ENCODE data around the gene TMEM203.

The TMEM203 gene

DNA sequence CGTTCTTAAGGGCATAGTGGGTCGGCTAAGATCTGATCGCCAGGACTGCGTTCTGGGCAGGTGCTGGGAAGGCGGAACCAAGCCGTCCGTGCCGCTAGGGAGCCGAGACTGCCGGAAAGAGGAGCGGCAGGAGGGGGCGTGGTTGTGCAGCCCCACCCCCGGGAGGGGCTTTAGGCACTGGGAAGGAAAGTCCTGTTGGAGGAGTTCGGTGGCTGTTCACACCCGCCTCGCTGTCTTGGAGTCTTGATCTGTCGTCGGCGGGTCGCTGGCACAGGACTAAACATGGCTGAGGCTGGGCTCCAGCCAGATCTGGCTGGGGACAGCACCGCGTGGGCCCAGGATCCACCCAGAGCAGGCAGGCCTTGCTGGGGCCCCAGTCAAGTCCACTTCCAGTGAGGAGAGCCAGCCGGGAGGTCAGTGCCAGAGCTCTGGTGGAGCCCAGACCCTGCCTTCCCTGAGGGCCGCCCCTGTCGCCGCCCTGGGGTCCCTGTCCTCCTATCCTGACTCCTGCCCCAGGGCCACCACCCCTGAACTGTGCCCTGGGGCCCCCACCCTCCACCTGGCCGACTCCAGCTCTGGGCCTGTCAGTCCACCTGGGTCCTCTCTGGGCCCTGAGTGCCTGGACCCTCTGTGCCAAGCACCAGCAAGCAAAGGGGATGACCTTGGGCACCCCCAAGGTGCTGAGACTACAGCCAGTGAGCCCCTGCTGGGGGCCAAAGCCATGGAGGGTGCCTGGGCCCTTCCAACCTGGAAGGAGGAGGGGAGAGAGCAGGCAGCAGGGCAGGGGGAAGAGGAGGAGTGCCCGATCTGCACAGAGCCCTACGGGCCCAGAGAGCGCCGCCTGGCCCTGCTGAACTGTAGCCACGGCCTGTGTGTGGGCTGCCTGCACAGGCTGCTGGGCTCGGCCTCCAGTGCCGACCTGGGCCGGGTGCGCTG, 12.1 kb upstream of the TMEM203 start:
- DNase-seq, result no peak

- no peak for DNase-seq
These were observed 10.9 kb upstream of the TMEM203 start for GRCh38 chr9:137216188-137216965.

GRCh38 chr9:137215196-137215986, 9.9 kb upstream of the TMEM203 start:
- no peak for DNase-seq

- DNase-seq, result no peak
These were observed 9.2 kb upstream of the TMEM203 start for GRCh38 chr9:137214620-137215019.

- no peak for DNase-seq
These were observed 8.0 kb upstream of the TMEM203 start for GRCh38 chr9:137213160-137214060.

DNA sequence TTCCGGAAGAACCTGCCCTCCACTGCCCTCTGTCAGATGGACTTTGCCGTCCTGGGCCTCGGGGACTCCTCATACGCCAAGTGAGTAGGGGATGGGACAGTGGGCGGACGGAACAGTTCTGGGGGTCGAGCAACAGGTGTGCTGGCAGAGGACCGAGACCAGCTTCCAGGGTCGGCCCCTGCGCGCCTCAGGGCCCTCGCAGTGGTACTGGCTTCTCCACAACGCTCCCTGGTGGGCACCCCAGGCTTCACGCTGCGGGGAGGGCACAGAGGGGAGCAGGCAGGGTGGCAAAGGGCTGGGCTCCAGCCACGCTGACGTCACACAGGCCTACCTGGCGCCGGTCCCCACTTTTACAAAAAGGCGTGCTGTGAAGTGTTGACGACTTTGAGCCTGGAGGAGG, 7.1 kb upstream of the TMEM203 start:
- DNase-seq, result no peak

GRCh38 chr9:137211532-137211931, 6.1 kb upstream of the TMEM203 start:
- DNase-seq, result no peak

DNA sequence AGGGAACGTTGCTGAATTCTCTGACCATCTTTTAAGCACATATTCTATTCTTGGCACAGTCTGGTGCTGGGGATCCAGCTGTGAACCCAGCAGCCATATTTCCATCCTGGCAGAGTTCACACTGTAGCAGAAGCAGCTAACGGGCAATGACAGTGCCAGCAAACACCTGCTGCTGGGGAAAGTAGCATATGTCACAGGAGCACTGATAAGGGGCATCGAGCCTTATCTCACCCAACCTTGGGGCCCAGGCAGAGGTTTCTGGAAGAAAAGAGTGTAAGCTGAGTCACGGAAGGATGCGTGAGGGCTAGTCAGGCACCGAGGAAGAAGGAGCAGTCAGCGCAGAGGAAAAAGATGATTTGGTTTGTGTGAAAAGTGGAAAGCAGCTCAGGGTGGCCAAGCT, 1.2 kb upstream of the TMEM203 start:
- DNase-seq, result no peak

GRCh38 chr9:137204731-137205125, 720 bp downstream of the TMEM203 start:
- DNase-seq, result no peak

GRCh38 chr9:137202966-137203365, 2.5 kb downstream of the TMEM203 start:
- no peak for DNase-seq

DNA sequence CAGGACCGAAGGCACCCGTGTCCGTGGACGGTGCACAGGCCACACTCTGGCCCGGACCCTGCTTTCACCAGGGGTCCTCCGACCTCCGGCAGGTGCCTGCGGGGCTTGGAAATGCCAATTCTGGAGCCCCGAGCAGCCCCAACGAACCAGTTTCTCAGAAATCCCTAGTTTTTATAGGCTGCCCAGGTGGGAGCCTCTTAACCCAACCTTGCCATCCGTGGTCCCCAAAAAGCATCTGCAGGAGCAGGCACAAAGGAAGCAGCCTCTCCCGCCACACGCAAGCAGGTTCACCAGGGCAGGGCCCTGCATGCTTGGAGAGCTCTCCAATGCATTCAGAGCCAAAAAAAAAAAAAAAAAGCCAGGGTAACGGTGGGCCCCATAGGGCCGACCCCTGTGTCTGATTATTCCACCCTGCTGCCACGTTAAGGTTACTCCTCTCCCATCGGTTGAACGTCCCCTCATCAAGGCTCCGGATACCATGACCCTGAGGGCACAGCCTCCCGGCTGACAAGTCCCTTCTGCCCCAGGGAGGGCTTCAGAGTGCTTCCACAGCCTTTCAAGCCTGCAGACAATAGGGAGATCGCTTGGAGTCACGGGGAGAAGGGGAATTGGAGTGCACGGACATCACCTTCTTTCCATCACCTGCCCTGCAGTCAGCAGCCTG, 4.1 kb downstream of the TMEM203 start:
- no peak for DNase-seq

DNA sequence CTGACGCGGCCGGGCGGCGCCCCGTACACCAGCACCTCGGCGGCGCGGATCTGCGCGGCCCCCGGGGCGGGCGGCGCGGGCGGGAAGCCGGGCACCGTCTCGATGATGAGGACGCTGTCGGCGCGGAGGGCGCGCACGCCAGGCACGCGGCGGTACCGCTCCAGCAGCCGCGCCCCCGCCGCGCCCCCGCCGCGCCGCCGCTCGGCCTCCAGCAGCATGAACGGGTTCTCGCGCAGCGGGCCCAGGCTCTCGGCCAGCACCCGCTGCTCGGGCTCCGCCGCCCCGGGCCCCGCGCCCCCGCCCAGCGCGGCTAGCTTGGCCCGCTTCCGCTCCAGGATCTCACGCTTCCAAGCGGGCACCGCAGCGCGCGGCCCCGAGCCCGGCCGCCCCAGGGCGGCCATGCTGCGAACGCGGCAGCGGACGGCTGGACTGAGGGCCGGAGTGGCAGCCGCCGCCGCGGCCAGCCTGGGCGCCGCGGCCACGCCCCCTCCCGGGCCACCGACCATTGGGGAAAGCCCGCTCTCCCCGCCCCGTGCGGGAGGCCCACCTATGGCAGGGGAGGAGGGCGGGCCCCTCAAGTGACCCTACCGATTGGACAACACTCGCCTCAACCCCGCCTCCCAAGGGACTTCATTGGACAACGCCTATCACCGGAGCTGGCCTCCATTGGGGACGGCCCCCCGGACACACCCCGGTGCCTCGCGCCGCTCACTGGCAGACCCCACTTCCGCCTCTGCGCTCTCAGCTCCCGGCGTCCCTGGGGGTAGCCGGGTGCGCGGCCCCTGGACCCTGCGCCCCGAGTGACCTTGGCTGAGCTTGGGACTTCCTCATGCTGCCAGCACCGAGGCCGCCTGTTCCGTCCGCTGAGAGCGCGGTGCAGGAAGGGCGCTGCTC, 4.9 kb downstream of the TMEM203 start, which contains the start of gene TPRN:
Gene TPRN, minus strand, starts transcription at position 431 of the 894 bp plus-strand sequence. Its CDS starts 30 bp downstream, at position 401.
- DNase-seq, result peak; percentile 100

GRCh38 chr9:137199411-137200121, 5.9 kb downstream of the TMEM203 start:
- no peak for DNase-seq

- no peak for DNase-seq
These were observed 6.6 kb downstream of the TMEM203 start for GRCh38 chr9:137198902-137199283.

GRCh38 chr9:137198051-137198901, 7.2 kb downstream of the TMEM203 start:
- DNase-seq, result no peak

- DNase-seq, result no peak
These were observed 9.8 kb downstream of the TMEM203 start for GRCh38 chr9:137195525-137196220.

GRCh38 chr9:137194909-137195308, 10.5 kb downstream of the TMEM203 start:
- DNase-seq, result no peak

- peak; percentile 42 to 80 for DNase-seq
These were observed 11.1 kb downstream of the TMEM203 start for GRCh38 chr9:137194388-137194787.
